HCT116 (cell line): Measurements from ENCODE around the gene KRT81. TPM values are rescaled to one million over a fixed set of nuclear protein-coding genes. Genes with fewer than 3 reads are reported as not detected.

Experiments
- ATAC-seq: fragments of 200-7000 bp; cut with Tn5 transposase; 2 replicates; pipeline ENCODE4 v1.9.1; 2020; ENCODE audit warnings: mild to moderate bottlenecking, moderate library complexity
- BruUV-seq: library from RNA; stranded (reverse); fragments of 400-500 nt; replicated peaks from 2 replicates; lab custom pipeline; 2021; lab: Mats Ljungman, UMichigan
- CTCF ChIA-PET: fragments of 300-600 bp; sonication (Branson Sonifier 250); formaldehyde crosslinking; loops from one replicate; lab custom pipeline; 2021; ENCODE audit warnings: antibody characterized with exemption; lab: Charles Lee
- POLR2A ChIA-PET: fragments of 300-600, 350-600 bp; sonication (Branson Sonifier 250); formaldehyde crosslinking; loops from one replicate; lab custom pipeline; 2021; ENCODE audit warnings: antibody characterized with exemption; lab: Charles Lee
- RAD21 ChIA-PET, 2 experiments: fragments of 300-600 bp; sonication (Branson Sonifier 250); formaldehyde crosslinking; loops; one replicate each; lab custom pipeline; 2023; ENCODE audit warnings: low total read pairs in 2 of 2; ENCODE audit not compliant: uncharacterized antibody in 2 of 2, unreplicated experiment in 2 of 2, low non-redundant PET in 1 of 2; lab: Charles Lee
- DNase-seq: peaks from one replicate; pipeline ENCODE4 v3.0.0-alpha.2; 2010; ENCODE audit warnings: low read depth, low spot score
- H2AFZ ChIP-seq: fragments of 200-600 bp; shearing (Covaris generic), sonication (generic); 2 replicates; pipeline ENCODE4 v1.6.1; 2017; ENCODE audit warnings: low read depth, mixed run types, mixed read lengths, antibody characterized with exemption, low read length; ENCODE audit not compliant: poor library complexity, severe bottlenecking
- H3K27ac ChIP-seq: 2 replicates; pipeline ENCODE4 v1.5.1; 2012; ENCODE audit warnings: low read depth, low read length
- H3K27me3 ChIP-seq: fragments of 200-600 bp; sonication (generic); 2 replicates; pipeline ENCODE4 v1.6.1; 2016; ENCODE audit warnings: mixed run types, low read length, mixed read lengths; ENCODE audit not compliant: insufficient read depth
- H3K36me3 ChIP-seq, 2 experiments: fragments of 200-500 bp in 1 of 2; fragments of 200-600 bp in 1 of 2; sonication (Bioruptor generic) in 1 of 2; sonication (generic) in 1 of 2; 2 replicates each; pipeline versions ENCODE4 v1.5.1 to v1.6.1; 2014 to 2016; ENCODE audit warnings: low read length in 2 of 2, inconsistent platforms in 1 of 2, mixed read lengths in 1 of 2, mixed run types in 1 of 2; ENCODE audit not compliant: insufficient read depth in 2 of 2, control insufficient read depth in 1 of 2
- H3K4me1 ChIP-seq, 2 experiments: fragments of 200-600 bp in 1 of 2; sonication (generic) in 1 of 2; 2 replicates each; pipeline versions ENCODE4 v1.5.1 to v1.6.1; 2012 to 2017; ENCODE audit warnings: low read length in 2 of 2, inconsistent platforms in 1 of 2, mild to moderate bottlenecking in 1 of 2, mixed read lengths in 1 of 2, mixed run types in 1 of 2, moderate library complexity in 1 of 2; ENCODE audit not compliant: insufficient read depth in 2 of 2, control insufficient read depth in 1 of 2
- H3K4me2 ChIP-seq: fragments of 200-600 bp; sonication (generic); 2 replicates; pipeline ENCODE4 v1.6.1; 2017; ENCODE audit warnings: mixed run types, low read length, mixed read lengths
- H3K4me3 ChIP-seq, 2 experiments: fragments of 200-600 bp in 1 of 2; sonication (generic) in 1 of 2; replicated peaks in 1 of 2; 2 replicates each; pipeline ENCODE4 v1.5.1; 2011 to 2016; ENCODE audit warnings: low read length in 2 of 2, control low read depth in 1 of 2, low read depth in 1 of 2, mild to moderate bottlenecking in 1 of 2, mixed read lengths in 1 of 2, mixed run types in 1 of 2
- H3K79me2 ChIP-seq: fragments of 200-600 bp; sonication (generic); 2 replicates; pipeline ENCODE4 v1.6.1; 2017; ENCODE audit warnings: mild to moderate bottlenecking, mixed run types, low read length, moderate library complexity, mixed read lengths; ENCODE audit not compliant: insufficient read depth
- H3K9ac ChIP-seq: fragments of 200-600 bp; sonication (generic); 2 replicates; pipeline ENCODE4 v1.6.1; 2016; ENCODE audit warnings: low read length, mixed read lengths
- H3K9me2 ChIP-seq: fragments of 200-600 bp; sonication (generic), shearing (Covaris generic); 2 replicates; pipeline ENCODE4 v1.6.1; 2017; ENCODE audit warnings: mixed run types, mild to moderate bottlenecking, moderate library complexity; ENCODE audit not compliant: insufficient read depth
- H3K9me3 ChIP-seq, 2 experiments: fragments of 200-500 bp in 1 of 2; fragments of 200-600 bp in 1 of 2; sonication (Bioruptor generic) in 1 of 2; sonication (generic) in 1 of 2; 2 replicates each; pipeline ENCODE4 v1.6.1; 2014 to 2017; ENCODE audit warnings: low read length in 2 of 2, mixed read lengths in 2 of 2, inconsistent platforms in 1 of 2, low read depth in 1 of 2, mild to moderate bottlenecking in 1 of 2, mixed run types in 1 of 2, moderate library complexity in 1 of 2; ENCODE audit not compliant: control insufficient read depth in 1 of 2, insufficient read depth in 1 of 2
- H4K20me1 ChIP-seq: fragments of 200-600 bp; sonication (generic), shearing (Covaris generic); 2 replicates; pipeline ENCODE4 v1.6.1; 2017; ENCODE audit warnings: mixed run types, mild to moderate bottlenecking, moderate library complexity; ENCODE audit not compliant: insufficient read depth
- ELF1 ChIP-seq: IDR thresholded peaks from 2 replicates; pipeline ENCODE4 v1.6.1; 2012; ENCODE audit warnings: low read depth, borderline replicate concordance
- EZH2 ChIP-seq: fragments of 200-600 bp; sonication (generic); IDR thresholded peaks from 2 replicates; pipeline ENCODE4 v1.6.1; 2017; ENCODE audit warnings: antibody characterized with exemption, mixed run types
- EZH2phosphoT487 ChIP-seq: fragments of 200-600 bp; IDR thresholded peaks from 2 replicates; pipeline ENCODE4 v1.6.1; 2018; ENCODE audit warnings: antibody characterized with exemption, borderline replicate concordance
- FOSL1 ChIP-seq: IDR thresholded peaks from 2 replicates; pipeline ENCODE4 v1.6.1; 2012; ENCODE audit warnings: low read depth
- JUND ChIP-seq: IDR thresholded peaks from 2 replicates; pipeline ENCODE4 v1.6.1; 2012
- POLR2A ChIP-seq: IDR thresholded peaks from 2 replicates; pipeline ENCODE4 v1.7.0; 2011; ENCODE audit warnings: borderline replicate concordance; ENCODE audit not compliant: insufficient read depth, insufficient read length; ENCODE audit errors: extremely low read depth
- POLR2AphosphoS5 ChIP-seq: IDR thresholded peaks from 2 replicates; pipeline ENCODE4 v1.6.1; 2011; ENCODE audit warnings: mild to moderate bottlenecking, low read depth, low read length, moderate library complexity
- SIN3A ChIP-seq: IDR thresholded peaks from 2 replicates; pipeline ENCODE4 v1.6.1; 2012; ENCODE audit warnings: low read depth
- TCF7L2 ChIP-seq: IDR thresholded peaks from 2 replicates; pipeline ENCODE4 v1.7.0; 2011; ENCODE audit warnings: borderline replicate concordance, inconsistent platforms; ENCODE audit not compliant: insufficient read depth, insufficient read length; ENCODE audit errors: extremely low read depth
- ZFX ChIP-seq: fragments of 450-650 bp; IDR thresholded peaks from 2 replicates; pipeline ENCODE4 v1.6.1; 2017
- ZNF274 ChIP-seq: fragments of 200-500 bp; sonication (Bioruptor generic); IDR thresholded peaks from 2 replicates; pipeline ENCODE4 v1.6.1; 2014; ENCODE audit warnings: mild to moderate bottlenecking, low read depth, low read length, inconsistent platforms
- intact Hi-C: fragments of 100-400 bp; cut with micrococcal nuclease; formaldehyde crosslinking; loops from 2 replicates; pipeline ENCODE4 v1.10.0; 2022
- total RNA-seq: library from RNA; stranded (reverse); gene quantifications from one replicate; pipeline ENCODE4 v1.2.1, GENCODE V29; 2021; ENCODE audit not compliant: unreplicated experiment
- TF ChIP-seq, protein P1 (sequence below): IDR thresholded peaks from 2 replicates; pipeline ENCODE4 v1.6.1; 2011; ENCODE audit warnings: mild to moderate bottlenecking, low read length, moderate library complexity; ENCODE audit not compliant: insufficient replicate concordance; ENCODE audit errors: extremely low read depth

The KRT81 gene
- total RNA-seq, 1 experiment from 2014 or later = 0.84 TPM

DNA sequence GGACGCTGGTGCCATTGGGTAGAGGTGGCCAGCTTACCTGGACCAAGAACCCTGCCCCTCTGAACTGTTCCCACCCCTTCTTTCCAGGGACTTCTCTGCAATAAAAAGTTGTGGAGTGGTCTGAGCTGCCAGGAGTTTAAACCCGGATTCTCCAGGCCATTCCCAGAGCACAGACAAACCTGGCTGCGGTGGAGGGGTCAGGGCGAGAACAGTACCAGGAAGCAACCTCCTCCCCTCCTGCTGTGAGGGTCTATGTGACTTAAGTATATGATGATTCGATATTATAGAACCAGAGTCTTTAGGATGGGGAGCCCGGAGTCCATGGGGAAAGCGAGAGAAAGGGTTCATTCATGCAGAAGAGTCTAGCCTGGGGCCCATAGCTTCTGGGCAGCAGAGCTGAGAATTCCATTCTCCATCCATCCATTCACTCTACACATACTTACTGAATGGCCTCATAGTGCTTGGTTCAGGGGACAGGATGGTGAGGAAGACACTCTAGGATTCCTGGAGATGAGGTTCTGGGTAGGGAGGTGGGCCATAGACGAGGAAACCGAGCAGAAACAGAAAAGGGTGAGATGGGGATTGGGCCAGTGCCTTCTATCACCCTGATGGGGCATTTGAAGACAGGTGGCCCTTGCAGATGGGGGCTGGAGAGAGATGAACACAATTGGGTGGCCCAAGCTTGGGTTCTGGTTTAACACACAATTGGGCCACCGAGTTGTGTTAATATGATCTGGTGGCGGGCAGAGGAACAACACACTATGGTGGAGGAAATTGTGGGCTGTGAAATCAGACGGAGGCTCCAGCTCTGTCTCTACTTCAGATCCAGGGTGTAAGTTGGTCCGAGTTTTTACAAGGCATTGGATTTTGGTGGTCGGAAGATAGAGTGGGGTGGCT lies 11.7 kb downstream of the KRT81 start:
- Histone ChIP-seq H3K9me2 (no peaks in the 10 kb centered on the region), H3K4me2 (peak overlapping the region; percentile 88), H3K27me3 (no peaks in the 10 kb centered on the region), H3K9ac (peak overlapping the region; percentile 69), H3K79me2 (no peaks in the 10 kb centered on the region), H3K27ac (peak overlapping the region; percentile 73), H3K4me1 (peaks cover 48 to 73% of the 10 kb centered on the region in 2 experiments), H3K4me3 (peak overlapping the region in 1 of 2 experiments; percentile 34; a peak in 1 of 4 replicates), H3K9me3 (no peaks in the 10 kb centered on the region), H4K20me1 (no peaks in the 10 kb centered on the region), H3K36me3 (no peaks in the 10 kb centered on the region), H2AFZ (no peak overlapping the region)
- RAD21 ChIA-PET = interaction anchor here (0.6 to 1.8 kb wide), 7 partner anchors 36 to 123 kb away, joined by 3 to 9 read pairs (median 3); no protein-coding TSS in a partner anchor
- POLR2A ChIA-PET = interaction anchor here (0.8 to 6.1 kb wide), 28 partner anchors 9 to 247 kb away, joined by 3 to 41 read pairs (median 6); partner anchors contain the start of gene KRT80
- no peak for TF ChIP-seq ELF1
- TF ChIP-seq JUND = no peak
- ATAC-seq = no peak
- DNase-seq = no peak
- CTCF ChIA-PET = interaction anchor here (0.5 to 5.1 kb wide), 40 partner anchors 9 to 591 kb away, joined by 3 to 35 read pairs (median 6); partner anchors contain the start of gene KRT80
- intact Hi-C loops = loop anchor here (1.0 to 5.0 kb wide), 4 partner anchors 48 to 593 kb away; no protein-coding TSS in a partner anchor
- BruUV-seq = TSS peak; percentile 83

DNA sequence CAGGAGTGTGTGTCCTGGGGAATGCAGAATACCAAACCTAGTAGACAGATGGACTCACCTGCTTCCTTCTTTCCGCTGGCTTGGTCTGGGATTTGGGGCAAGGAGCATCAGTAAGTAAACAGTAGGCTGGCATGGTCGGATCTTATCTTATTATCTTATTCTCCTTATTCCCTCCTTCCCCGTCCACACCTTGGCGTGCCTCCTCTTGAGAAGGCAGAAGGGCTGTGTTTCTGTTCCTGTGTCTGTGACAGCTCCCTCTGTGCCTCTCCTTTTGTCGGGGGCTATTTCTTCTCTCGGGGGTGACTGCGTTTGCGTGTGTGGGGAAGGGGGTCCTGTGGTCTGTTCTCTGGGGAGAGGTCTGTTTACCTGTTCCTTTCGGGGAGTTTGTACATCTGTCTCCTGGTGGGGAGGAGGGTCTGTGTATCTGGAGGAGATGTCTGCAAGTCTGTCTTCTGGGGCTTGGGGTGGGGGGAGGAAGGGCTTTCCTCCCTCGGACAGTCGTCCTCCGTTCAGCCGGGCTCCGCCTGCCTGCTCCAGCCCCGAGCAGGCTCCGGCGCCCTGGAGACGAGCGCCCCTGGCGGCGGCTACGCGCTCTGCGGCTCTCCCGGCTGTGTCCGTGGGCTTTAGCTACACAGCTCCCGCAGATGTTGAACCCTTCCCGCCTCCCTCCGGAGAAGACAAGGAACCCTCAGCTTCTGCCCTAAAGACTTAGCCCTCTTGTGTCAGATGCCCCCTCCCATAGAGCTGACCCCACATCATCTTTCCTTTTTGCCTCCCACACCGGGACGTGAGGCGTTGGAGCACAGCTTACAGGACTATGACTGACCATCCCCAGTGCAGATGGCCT lies 12.5 kb downstream of the KRT81 start:
- H2AFZ ChIP-seq = peak overlapping the region; percentile 75
- no peaks in the 10 kb centered on the region for H3K36me3 ChIP-seq
- H3K4me3 ChIP-seq = peak overlapping the region; percentile 34 to 50
- ChIA-PET POLR2A (interaction anchor here (0.5 to 6.1 kb wide), 22 partner anchors 8 to 900 kb away, joined by 3 to 41 read pairs (median 6); partner anchors contain the start of gene KRT80), RAD21 (interaction anchor here (0.6 to 1.8 kb wide), 7 partner anchors 35 to 1495 kb away, joined by 3 to 9 read pairs (median 3); no protein-coding TSS in a partner anchor), CTCF (interaction anchor here (0.5 to 5.1 kb wide), 40 partner anchors 8 to 592 kb away, joined by 3 to 35 read pairs (median 6); partner anchors contain the start of gene KRT80)
- no peaks in the 10 kb centered on the region for H3K9me2 ChIP-seq
- no peaks in the 10 kb centered on the region for H3K27me3 ChIP-seq
- H4K20me1 ChIP-seq = no peaks in the 10 kb centered on the region
- peak; percentile 57 for DNase-seq
- BruUV-seq = no TSS peak
- intact Hi-C loops = no loop called here
- H3K9me3 ChIP-seq = no peaks in the 10 kb centered on the region
- H3K27ac ChIP-seq = peak overlapping the region; percentile 73
- H3K4me1 ChIP-seq = peaks cover 41 to 65% of the 10 kb centered on the region in 2 experiments
- peak; percentile 81 for ATAC-seq
- H3K79me2 ChIP-seq = no peaks in the 10 kb centered on the region
- H3K9ac ChIP-seq = peak overlapping the region; percentile 69
- peak overlapping the region; percentile 88 for H3K4me2 ChIP-seq
- TF ChIP-seq SIN3A = no peak
- TF ChIP-seq POLR2AphosphoS5 = peak; percentile 55; the same call in 1 of the 2 replicates
- no peak for TF ChIP-seq TCF7L2
- no peak for TF ChIP-seq EZH2phosphoT487
- no peak for TF ChIP-seq POLR2A
- TF ChIP-seq JUND = no peak
- TF ChIP-seq ZNF274 = no peak
- TF ChIP-seq EZH2 = no peak
- TF ChIP-seq FOSL1 = no peak
- TF ChIP-seq, protein P1, sequence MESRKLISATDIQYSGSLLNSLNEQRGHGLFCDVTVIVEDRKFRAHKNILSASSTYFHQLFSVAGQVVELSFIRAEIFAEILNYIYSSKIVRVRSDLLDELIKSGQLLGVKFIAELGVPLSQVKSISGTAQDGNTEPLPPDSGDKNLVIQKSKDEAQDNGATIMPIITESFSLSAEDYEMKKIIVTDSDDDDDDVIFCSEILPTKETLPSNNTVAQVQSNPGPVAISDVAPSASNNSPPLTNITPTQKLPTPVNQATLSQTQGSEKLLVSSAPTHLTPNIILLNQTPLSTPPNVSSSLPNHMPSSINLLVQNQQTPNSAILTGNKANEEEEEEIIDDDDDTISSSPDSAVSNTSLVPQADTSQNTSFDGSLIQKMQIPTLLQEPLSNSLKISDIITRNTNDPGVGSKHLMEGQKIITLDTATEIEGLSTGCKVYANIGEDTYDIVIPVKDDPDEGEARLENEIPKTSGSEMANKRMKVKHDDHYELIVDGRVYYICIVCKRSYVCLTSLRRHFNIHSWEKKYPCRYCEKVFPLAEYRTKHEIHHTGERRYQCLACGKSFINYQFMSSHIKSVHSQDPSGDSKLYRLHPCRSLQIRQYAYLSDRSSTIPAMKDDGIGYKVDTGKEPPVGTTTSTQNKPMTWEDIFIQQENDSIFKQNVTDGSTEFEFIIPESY = no peak
- TF ChIP-seq ZFX = no peak
